A673 (cell line): Measurements from ENCODE around the gene DSTN. TPM values are rescaled to one million over a fixed set of nuclear protein-coding genes. Genes with fewer than 3 reads are reported as not detected.

Experiments used
- BruUV-seq: library from RNA; stranded (reverse); fragments of 400-500 nt; replicated peaks from 2 replicates; lab custom pipeline; 2021; lab: Mats Ljungman, UMichigan
- CTCF ChIA-PET: fragments of 300-600 bp; sonication (Branson Sonifier 250); formaldehyde crosslinking; loops from one replicate; lab custom pipeline; 2022; ENCODE audit warnings: antibody characterized with exemption; lab: Charles Lee
- POLR2A ChIA-PET: fragments of 300-600 bp; sonication (Branson Sonifier 250); formaldehyde crosslinking; loops from one replicate; lab custom pipeline; 2022; ENCODE audit warnings: antibody characterized with exemption; ENCODE audit not compliant: low non-redundant PET; lab: Charles Lee
- DNase-seq: peaks from one replicate; pipeline ENCODE4 v3.0.0-alpha.2; 2015; ENCODE audit warnings: low spot score
- H3K27ac ChIP-seq: fragments of 200-600 bp; sonication (generic); 2 replicates; pipeline ENCODE4 v1.5.1; 2016; ENCODE audit warnings: mixed run types, low read depth, mild to moderate bottlenecking, mixed read lengths, antibody characterized with exemption, low read length; ENCODE audit not compliant: poor library complexity, severe bottlenecking
- H3K27me3 ChIP-seq: fragments of 200-600 bp; sonication (generic); replicated peaks from 2 replicates; pipeline ENCODE4 v1.6.1; 2017; ENCODE audit warnings: mixed run types, low read depth, mild to moderate bottlenecking, mixed read lengths, antibody characterized with exemption, low read length; ENCODE audit not compliant: insufficient read depth, poor library complexity
- H3K36me3 ChIP-seq: fragments of 200-600 bp; sonication (generic); 2 replicates; pipeline ENCODE4 v1.6.1; 2016; ENCODE audit warnings: mixed run types, mild to moderate bottlenecking, mixed read lengths, antibody characterized with exemption, low read length; ENCODE audit not compliant: insufficient read depth, poor library complexity, severe bottlenecking
- H3K4me1 ChIP-seq: fragments of 200-600 bp; sonication (generic); 2 replicates; pipeline ENCODE4 v1.6.1; 2017; ENCODE audit warnings: mixed run types, mild to moderate bottlenecking, mixed read lengths, antibody characterized with exemption, low read length; ENCODE audit not compliant: insufficient read depth, poor library complexity, severe bottlenecking
- H3K4me3 ChIP-seq: fragments of 200-600 bp; sonication (generic); 2 replicates; pipeline ENCODE4 v1.5.1; 2016; ENCODE audit warnings: low read depth, mixed run types, mild to moderate bottlenecking, mixed read lengths, low read length; ENCODE audit not compliant: poor library complexity, severe bottlenecking
- H3K9me3 ChIP-seq: fragments of 200-600 bp; sonication (generic); 2 replicates; pipeline ENCODE4 v1.6.1; 2016; ENCODE audit warnings: mixed run types, low read depth, mild to moderate bottlenecking, mixed read lengths, antibody characterized with exemption, low read length; ENCODE audit not compliant: poor library complexity, severe bottlenecking
- EZH2 ChIP-seq: fragments of 200-600 bp; sonication (generic); IDR thresholded peaks from 2 replicates; pipeline ENCODE4 v1.6.1; 2017; ENCODE audit warnings: borderline replicate concordance, low read depth, mild to moderate bottlenecking, mixed read lengths, antibody characterized with exemption, low read length; ENCODE audit not compliant: poor library complexity, severe bottlenecking
- intact Hi-C: fragments of 100-400 bp; cut with micrococcal nuclease; formaldehyde crosslinking; loops from one replicate; pipeline ENCODE4 v1.10.0; 2022; ENCODE audit not compliant: unreplicated experiment
- total RNA-seq: library from RNA; stranded (reverse); gene quantifications from 2 replicates; pipeline ENCODE4 v1.2.3, GENCODE V29; 2021
- TF ChIP-seq, protein P1 (sequence below): fragments of 300-800, 200-600 bp; sonication (generic); conservative IDR thresholded peaks from 2 replicates; pipeline ENCODE4 v1.5.1; 2017; ENCODE audit warnings: low read depth, mild to moderate bottlenecking, antibody characterized with exemption, low read length, moderate library complexity, mixed read lengths

DSTN gene
- total RNA-seq, 1 experiment from 2014 or later = 159 TPM

DNA sequence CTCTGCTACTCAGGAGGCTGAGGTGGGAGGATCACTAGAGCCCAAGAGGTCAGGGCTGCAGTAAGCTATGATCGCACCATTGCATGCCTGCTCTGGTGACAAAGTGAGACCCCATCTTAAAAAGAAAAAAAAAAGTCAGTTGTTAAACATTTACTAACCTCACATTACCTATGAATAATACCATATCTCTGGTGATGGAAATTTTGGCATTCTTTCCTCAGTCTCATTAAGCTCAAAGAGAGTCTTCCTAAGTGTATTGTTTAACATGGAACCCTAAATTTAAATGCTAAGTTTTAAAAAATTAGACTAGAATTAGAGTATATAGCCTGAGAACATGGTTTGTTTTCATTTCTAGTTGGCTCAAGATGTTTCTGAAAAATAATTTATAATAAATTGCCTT is 27.4 kb upstream of the DSTN start:
- no peaks in the 10 kb centered on the region for H3K27me3 ChIP-seq
- ChIA-PET CTCF (interaction anchor here (0.7 kb wide), 1 partner anchor 14 kb away, joined by 12 read pairs; no protein-coding TSS in a partner anchor), POLR2A (no interaction called here)
- no peak overlapping the region for H3K4me3 ChIP-seq
- H3K36me3 ChIP-seq = no peaks in the 10 kb centered on the region
- H3K27ac ChIP-seq = no peak overlapping the region
- TF ChIP-seq EZH2 = no peak
- TF ChIP-seq, protein P1, sequence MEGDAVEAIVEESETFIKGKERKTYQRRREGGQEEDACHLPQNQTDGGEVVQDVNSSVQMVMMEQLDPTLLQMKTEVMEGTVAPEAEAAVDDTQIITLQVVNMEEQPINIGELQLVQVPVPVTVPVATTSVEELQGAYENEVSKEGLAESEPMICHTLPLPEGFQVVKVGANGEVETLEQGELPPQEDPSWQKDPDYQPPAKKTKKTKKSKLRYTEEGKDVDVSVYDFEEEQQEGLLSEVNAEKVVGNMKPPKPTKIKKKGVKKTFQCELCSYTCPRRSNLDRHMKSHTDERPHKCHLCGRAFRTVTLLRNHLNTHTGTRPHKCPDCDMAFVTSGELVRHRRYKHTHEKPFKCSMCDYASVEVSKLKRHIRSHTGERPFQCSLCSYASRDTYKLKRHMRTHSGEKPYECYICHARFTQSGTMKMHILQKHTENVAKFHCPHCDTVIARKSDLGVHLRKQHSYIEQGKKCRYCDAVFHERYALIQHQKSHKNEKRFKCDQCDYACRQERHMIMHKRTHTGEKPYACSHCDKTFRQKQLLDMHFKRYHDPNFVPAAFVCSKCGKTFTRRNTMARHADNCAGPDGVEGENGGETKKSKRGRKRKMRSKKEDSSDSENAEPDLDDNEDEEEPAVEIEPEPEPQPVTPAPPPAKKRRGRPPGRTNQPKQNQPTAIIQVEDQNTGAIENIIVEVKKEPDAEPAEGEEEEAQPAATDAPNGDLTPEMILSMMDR = no peak
- no TSS peak for BruUV-seq
- peaks cover 6% of the 10 kb centered on the region for H3K4me1 ChIP-seq
- H3K9me3 ChIP-seq = no peaks in the 10 kb centered on the region
- no peak for DNase-seq
- intact Hi-C loops = no loop called here

DNA sequence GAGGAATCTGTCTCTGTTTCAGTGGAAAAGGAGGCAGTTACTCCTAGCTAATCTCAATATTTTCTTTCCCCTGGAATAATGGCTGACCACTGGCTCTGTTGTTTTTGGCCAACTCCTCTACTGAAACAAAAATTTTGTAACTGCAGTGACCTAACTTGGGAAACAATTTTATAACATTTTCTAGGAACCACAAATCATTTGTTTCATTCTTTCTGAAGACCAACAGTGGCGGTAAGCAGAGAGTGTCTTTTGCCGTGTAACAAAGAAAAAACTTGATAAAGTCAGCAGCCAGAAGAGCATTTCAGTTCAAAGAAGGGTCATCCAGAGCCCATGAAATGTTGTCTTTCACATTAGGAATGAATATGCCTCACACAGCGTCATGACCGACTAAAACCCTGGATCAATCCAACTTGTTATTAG is 26.9 kb upstream of the DSTN start:
- no peak for DNase-seq
- ChIA-PET POLR2A (interaction anchor here (0.6 kb wide), 1 partner anchor 10 kb away, joined by 3 read pairs; no protein-coding TSS in a partner anchor), CTCF (interaction anchor here (0.7 kb wide), 1 partner anchor 13 kb away, joined by 12 read pairs; no protein-coding TSS in a partner anchor)
- Histone ChIP-seq H3K27me3 (no peaks in the 10 kb centered on the region), H3K4me1 (peaks cover 6% of the 10 kb centered on the region), H3K36me3 (no peaks in the 10 kb centered on the region), H3K4me3 (no peak overlapping the region), H3K27ac (no peak overlapping the region), H3K9me3 (no peaks in the 10 kb centered on the region)
- intact Hi-C loops = no loop called here
- no TSS peak for BruUV-seq
- no peak for TF ChIP-seq EZH2
- TF ChIP-seq, protein P1 = no peak

DNA sequence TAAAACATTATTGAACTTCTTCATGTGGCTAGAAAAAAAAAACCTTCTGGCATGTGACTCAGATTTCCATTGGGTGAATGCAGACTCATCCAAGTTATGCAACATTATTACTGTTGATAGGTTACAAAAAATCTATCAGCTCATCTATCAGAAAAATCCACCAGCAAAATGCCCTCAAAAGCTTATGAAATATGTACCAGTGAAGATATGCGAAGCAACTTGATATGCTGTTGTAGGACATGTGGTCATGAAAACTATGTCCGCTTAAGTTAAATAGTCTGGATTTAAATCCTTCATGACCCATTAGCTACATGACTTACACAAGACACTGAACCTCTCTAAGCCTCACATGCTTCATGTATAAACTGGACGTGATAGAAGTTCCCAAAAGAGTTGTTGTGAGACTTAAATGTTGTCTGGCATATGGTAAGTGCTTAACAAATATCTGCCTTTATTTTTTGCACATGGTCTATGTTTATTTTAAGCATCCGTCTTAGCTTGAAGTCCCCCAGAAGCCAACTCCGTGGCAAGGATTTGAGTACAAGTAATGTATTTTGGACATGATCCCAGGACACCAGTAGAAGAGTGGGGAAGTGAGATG is 26.2 kb upstream of the DSTN start:
- no TSS peak for BruUV-seq
- no peaks in the 10 kb centered on the region for H3K27me3 ChIP-seq
- intact Hi-C loops = no loop called here
- H3K4me1 ChIP-seq = peaks cover 2% of the 10 kb centered on the region
- no peak overlapping the region for H3K27ac ChIP-seq
- no peak overlapping the region for H3K4me3 ChIP-seq
- no peaks in the 10 kb centered on the region for H3K9me3 ChIP-seq
- POLR2A ChIA-PET = interaction anchor here (0.6 kb wide), 1 partner anchor 10 kb away, joined by 3 read pairs; no protein-coding TSS in a partner anchor
- no peak for DNase-seq
- CTCF ChIA-PET = no interaction called here
- H3K36me3 ChIP-seq = no peaks in the 10 kb centered on the region
- no peak for TF ChIP-seq EZH2
- TF ChIP-seq, protein P1 = no peak
